Hepatocyte (in vitro differentiated cells): ENCODE measurements around the gene CCDC74B. TPM values are rescaled to one million over a fixed set of nuclear protein-coding genes. Genes with fewer than 3 reads are reported as not detected.
A peak's percentile ranks its signal among the peaks of the same experiment; 100 is the strongest.
"Not testable (repeated sequence)": the region's sequence is repeated elsewhere in the genome, so short reads cannot be mapped to it uniquely, and the experiment has no call there.

Experiments
- DNase-seq: peaks from one replicate; pipeline ENCODE4 v3.0.0-alpha.2; 2016; ENCODE audit warnings: low spot score
- H2AFZ ChIP-seq: fragments of 200-600 bp; sonication (generic); 2 replicates; pipeline ENCODE4 v1.6.0; 2016; ENCODE audit warnings: antibody characterized with exemption, mild to moderate bottlenecking
- H3K27ac ChIP-seq: fragments of 200-600 bp; sonication (generic); 2 replicates; pipeline ENCODE4 v1.5.1; 2016; ENCODE audit warnings: mild to moderate bottlenecking
- H3K27me3 ChIP-seq: fragments of 200-600 bp; sonication (generic); 2 replicates; pipeline ENCODE4 v1.6.1; 2016
- H3K36me3 ChIP-seq: fragments of 200-600 bp; sonication (generic); replicated peaks from 2 replicates; pipeline ENCODE4 v1.5.1; 2016; ENCODE audit warnings: low read depth; ENCODE audit not compliant: insufficient read depth
- H3K4me1 ChIP-seq: fragments of 200-600 bp; sonication (generic); 2 replicates; pipeline ENCODE4 v1.5.1; 2016; ENCODE audit warnings: mild to moderate bottlenecking, moderate library complexity; ENCODE audit not compliant: insufficient read depth
- H3K4me2 ChIP-seq: fragments of 200-600 bp; sonication (generic); 2 replicates; pipeline ENCODE4 v1.6.0; 2016
- H3K4me3 ChIP-seq: fragments of 200-600 bp; sonication (generic); 2 replicates; pipeline ENCODE4 v1.5.1; 2016; ENCODE audit warnings: mild to moderate bottlenecking
- H3K79me2 ChIP-seq: fragments of 200-600 bp; sonication (generic); 2 replicates; pipeline ENCODE4 v1.6.0; 2017; ENCODE audit warnings: mild to moderate bottlenecking
- H3K9me2 ChIP-seq: fragments of 200-600 bp; sonication (generic); replicated peaks from 2 replicates; pipeline ENCODE4 v1.6.0; 2017; ENCODE audit warnings: mild to moderate bottlenecking; ENCODE audit not compliant: insufficient read depth
- H3K9me3 ChIP-seq: fragments of 200-600 bp; sonication (generic); 2 replicates; pipeline ENCODE4 v1.5.1; 2016; ENCODE audit warnings: low read depth, mild to moderate bottlenecking
- H4K20me1 ChIP-seq: fragments of 200-600 bp; sonication (generic); 2 replicates; pipeline ENCODE4 v1.6.0; 2016; ENCODE audit warnings: mild to moderate bottlenecking; ENCODE audit not compliant: insufficient read depth, poor library complexity, severe bottlenecking
- EZH2 ChIP-seq: fragments of 200-600 bp; sonication (generic); IDR thresholded peaks from 2 replicates; pipeline ENCODE4 v1.6.1; 2016; ENCODE audit warnings: antibody characterized with exemption, mild to moderate bottlenecking, borderline replicate concordance
- EZH2phosphoT487 ChIP-seq: fragments of 200-600 bp; sonication (generic); IDR thresholded peaks from one replicate; pipeline ENCODE4 v1.6.1; 2018; ENCODE audit warnings: antibody characterized with exemption, mild to moderate bottlenecking, low read depth, moderate library complexity; ENCODE audit not compliant: unreplicated experiment, severe bottlenecking
- WGBS: methylation state at CpG from one replicate; pipeline ENCODE4 v1.1.6; 2016; ENCODE audit warnings: low lambda C conversion rate; ENCODE audit errors: missing lambda C conversion rate; 5-methylcytosine and 5-hydroxymethylcytosine counted together
- polyA plus RNA-seq: library from polyadenylated mRNA; unstranded; fragments of >200 nt; fragmentation: Nextera tagmentation; extraction: Ambion mirVana; gene quantifications from 2 replicates; pipeline ENCODE4 v1.2.1, GENCODE V29; 2016
- total RNA-seq: library from RNA; depleted of rRNA; stranded (reverse); fragments of >200 nt; gene quantifications from 2 replicates; pipeline ENCODE4 v1.2.3, GENCODE V29; 2014
- TF ChIP-seq, protein P1 (sequence below): fragments of 200-600 bp; sonication (generic); IDR thresholded peaks from 2 replicates; pipeline ENCODE4 v1.5.1; 2016; ENCODE audit warnings: antibody characterized with exemption, mild to moderate bottlenecking; ENCODE audit not compliant: poor library complexity

The CCDC74B gene
- total RNA-seq = 0.32 and 3.8 TPM in 2 replicates
- polyA plus RNA-seq = 5.0 and 5.3 TPM in 2 replicates

DNA sequence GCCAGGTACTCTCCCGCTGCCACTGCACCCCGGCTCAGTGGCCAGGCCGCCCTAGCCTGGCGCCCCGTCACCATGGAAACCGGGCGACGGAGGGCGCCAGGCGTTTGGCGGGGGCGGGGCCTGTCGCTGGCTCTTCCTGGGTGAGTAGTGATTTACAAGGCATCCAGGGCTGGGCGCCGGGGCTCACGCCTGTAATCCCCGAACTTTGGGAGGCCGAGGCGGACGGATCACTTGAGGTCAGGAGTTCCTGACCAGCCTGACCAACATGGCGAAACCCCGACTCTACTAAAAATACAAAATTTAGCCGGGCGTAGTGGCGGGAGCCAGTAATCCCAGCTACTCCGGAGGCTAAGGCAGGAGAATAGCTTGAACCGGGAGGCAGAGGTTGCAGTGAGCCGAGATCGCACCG, at the start of gene CCDC74B:
CCDC74B (minus strand) TSS at position 107 of the 409 bp plus-strand sequence. CDS start 116 bp downstream, outside the sequence.
- H3K79me2 ChIP-seq, H3K27me3 ChIP-seq, H4K20me1 ChIP-seq, H3K4me1 ChIP-seq, H3K9me2 ChIP-seq, H3K36me3 ChIP-seq, H3K9me3 ChIP-seq: not testable (repeated sequence)
- peak within 1 kb of the TSS; percentile 16 for H3K27ac ChIP-seq
- DNase-seq = peak; percentile 74
- peak within 1 kb of the TSS; percentile 61 for H3K4me3 ChIP-seq
- 6% methylated on average over 27 of the region's 30 CpGs for WGBS
- peak within 1 kb of the TSS; percentile 93 for H3K4me2 ChIP-seq
- H2AFZ ChIP-seq = peak within 1 kb of the TSS; percentile 68

DNA sequence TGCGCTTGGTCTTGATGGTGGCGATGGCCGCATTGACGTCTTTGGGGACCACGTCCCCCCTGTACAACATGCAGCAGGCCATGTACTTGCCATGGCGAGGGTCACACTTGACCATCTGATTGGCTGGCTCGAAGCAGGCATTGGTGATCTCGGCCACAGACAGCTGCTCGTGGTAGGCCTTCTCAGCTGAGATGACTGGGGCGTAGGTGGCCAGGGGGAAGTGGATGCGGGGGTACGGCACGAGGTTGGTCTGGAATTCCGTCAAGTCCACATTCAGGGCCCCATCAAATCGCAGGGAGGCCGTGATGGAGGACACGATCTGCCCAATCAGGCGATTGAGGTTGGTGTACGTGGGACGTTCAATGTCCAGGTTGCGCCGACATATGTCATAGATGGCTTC, 48.9 kb upstream of the CCDC74B start:
- H3K9me3 ChIP-seq, H4K20me1 ChIP-seq, H3K27me3 ChIP-seq, H3K4me1 ChIP-seq, H3K4me3 ChIP-seq, H3K36me3 ChIP-seq, H3K79me2 ChIP-seq, H3K4me2 ChIP-seq, H3K27ac ChIP-seq, DNase-seq, H3K9me2 ChIP-seq, H2AFZ ChIP-seq: not testable (repeated sequence)
- 89% methylated on average over 22 of the region's 22 CpGs for WGBS

DNA sequence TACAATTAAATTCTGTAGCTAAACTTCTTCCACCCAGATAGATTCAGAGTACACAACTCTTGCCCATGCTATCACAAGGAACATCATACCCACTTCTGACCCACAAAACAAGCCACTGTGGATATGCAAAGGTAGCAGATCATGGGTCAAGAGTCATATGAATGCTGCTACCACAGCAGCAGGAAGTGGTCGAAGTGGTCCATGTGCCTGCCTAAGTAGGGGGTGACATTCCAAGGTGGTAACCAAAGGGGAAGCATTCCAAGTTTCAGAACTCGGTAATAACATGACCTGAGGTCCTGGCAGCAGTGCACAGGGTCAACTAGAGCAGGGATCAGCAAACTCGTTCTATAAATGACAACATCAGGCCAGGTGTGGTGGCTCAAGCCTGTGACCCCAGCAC, 47.5 kb upstream of the CCDC74B start:
- not testable (repeated sequence) for H3K27ac ChIP-seq, H3K9me3 ChIP-seq, H3K9me2 ChIP-seq, H3K27me3 ChIP-seq, DNase-seq, H4K20me1 ChIP-seq, H3K36me3 ChIP-seq, H3K4me1 ChIP-seq, H3K79me2 ChIP-seq, H3K4me2 ChIP-seq, H3K4me3 ChIP-seq, H2AFZ ChIP-seq
- 80% methylated on average over 3 of the region's 3 CpGs for WGBS

DNA sequence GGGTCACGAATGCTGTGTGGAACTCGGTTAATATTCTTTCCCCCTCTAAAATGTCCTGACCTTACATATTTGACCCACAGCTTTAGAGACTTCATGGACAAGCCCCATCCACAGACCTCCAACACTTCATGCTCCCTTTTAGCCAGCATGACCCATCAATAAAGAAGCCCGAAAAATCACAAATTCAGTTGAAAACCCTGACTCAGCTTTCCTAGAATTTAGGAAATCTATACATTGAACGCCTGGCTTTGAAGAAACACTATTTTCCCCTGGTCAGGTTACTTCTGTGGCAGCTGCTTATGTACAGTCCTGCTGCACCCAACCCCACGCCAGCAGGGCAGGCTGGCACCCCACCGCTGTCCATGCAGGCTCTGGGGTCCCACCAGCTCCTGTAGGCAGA, 46.4 kb upstream of the CCDC74B start:
- not testable (repeated sequence) for H3K9me3 ChIP-seq, H2AFZ ChIP-seq, DNase-seq, H3K4me3 ChIP-seq, H3K9me2 ChIP-seq, H3K4me1 ChIP-seq, H3K27me3 ChIP-seq, H3K27ac ChIP-seq, H3K36me3 ChIP-seq, H3K79me2 ChIP-seq, H3K4me2 ChIP-seq, H4K20me1 ChIP-seq
- 95% methylated on average over 6 of the region's 6 CpGs for WGBS

- Histone ChIP-seq H3K36me3 (no peaks in the 10 kb centered on the region), H3K79me2 (no peaks in the 10 kb centered on the region), H2AFZ (no peak overlapping the region), H3K27me3 (no peaks in the 10 kb centered on the region), H3K4me3 (no peak overlapping the region), H3K4me1 (no peaks in the 10 kb centered on the region), H4K20me1 (no peaks in the 10 kb centered on the region), H3K4me2 (no peak overlapping the region), H3K9me3 (no peaks in the 10 kb centered on the region), H3K9me2 (no peaks in the 10 kb centered on the region), H3K27ac (no peak overlapping the region)
- no peak for DNase-seq
- no peak for TF ChIP-seq EZH2phosphoT487
- TF ChIP-seq, protein P1, sequence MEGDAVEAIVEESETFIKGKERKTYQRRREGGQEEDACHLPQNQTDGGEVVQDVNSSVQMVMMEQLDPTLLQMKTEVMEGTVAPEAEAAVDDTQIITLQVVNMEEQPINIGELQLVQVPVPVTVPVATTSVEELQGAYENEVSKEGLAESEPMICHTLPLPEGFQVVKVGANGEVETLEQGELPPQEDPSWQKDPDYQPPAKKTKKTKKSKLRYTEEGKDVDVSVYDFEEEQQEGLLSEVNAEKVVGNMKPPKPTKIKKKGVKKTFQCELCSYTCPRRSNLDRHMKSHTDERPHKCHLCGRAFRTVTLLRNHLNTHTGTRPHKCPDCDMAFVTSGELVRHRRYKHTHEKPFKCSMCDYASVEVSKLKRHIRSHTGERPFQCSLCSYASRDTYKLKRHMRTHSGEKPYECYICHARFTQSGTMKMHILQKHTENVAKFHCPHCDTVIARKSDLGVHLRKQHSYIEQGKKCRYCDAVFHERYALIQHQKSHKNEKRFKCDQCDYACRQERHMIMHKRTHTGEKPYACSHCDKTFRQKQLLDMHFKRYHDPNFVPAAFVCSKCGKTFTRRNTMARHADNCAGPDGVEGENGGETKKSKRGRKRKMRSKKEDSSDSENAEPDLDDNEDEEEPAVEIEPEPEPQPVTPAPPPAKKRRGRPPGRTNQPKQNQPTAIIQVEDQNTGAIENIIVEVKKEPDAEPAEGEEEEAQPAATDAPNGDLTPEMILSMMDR = no peak
- no peak for TF ChIP-seq EZH2
- WGBS = 94% methylated on average over 15 of the region's 15 CpGs
Measured at GRCh38 chr2:130190237-130190636, 45.3 kb upstream of the CCDC74B start.

- H3K79me2 ChIP-seq = peaks cover 10% of the 10 kb centered on the region
- H2AFZ ChIP-seq, DNase-seq, H3K4me3 ChIP-seq, H3K27me3 ChIP-seq, H4K20me1 ChIP-seq, H3K36me3 ChIP-seq, H3K9me3 ChIP-seq, H3K4me1 ChIP-seq, H3K27ac ChIP-seq, H3K9me2 ChIP-seq, H3K4me2 ChIP-seq: not testable (repeated sequence)
- 79% methylated on average over 4 of the region's 4 CpGs for WGBS
Measured at GRCh38 chr2:130188958-130189357, 44.0 kb upstream of the CCDC74B start.

- not testable (repeated sequence) for H3K9me3 ChIP-seq, H3K4me2 ChIP-seq, H3K27me3 ChIP-seq, H2AFZ ChIP-seq, H3K36me3 ChIP-seq, H3K27ac ChIP-seq, H4K20me1 ChIP-seq, DNase-seq, H3K9me2 ChIP-seq, H3K4me3 ChIP-seq
- 89% methylated on average over 17 of the region's 17 CpGs for WGBS
- H3K79me2 ChIP-seq = peaks cover 18% of the 10 kb centered on the region
- peaks cover 13% of the 10 kb centered on the region for H3K4me1 ChIP-seq
Measured at GRCh38 chr2:130187859-130188792, 43.2 kb upstream of the CCDC74B start.
